ENCODE data around the gene APMAP.
"Not testable (repeated sequence)": the region's sequence is repeated elsewhere in the genome, so short reads cannot be mapped to it uniquely, and the experiment has no call there.

APMAP gene

GRCh38 chr20:24933266-24933908 is 59.2 kb downstream of the APMAP start:
- no peak for DNase-seq (ENCODE audit: low read depth, low spot score)

GRCh38 chr20:24931893-24932292 is 60.7 kb downstream of the APMAP start:
- DNase-seq (ENCODE audit: low read depth, low spot score), result not testable (repeated sequence)

DNA sequence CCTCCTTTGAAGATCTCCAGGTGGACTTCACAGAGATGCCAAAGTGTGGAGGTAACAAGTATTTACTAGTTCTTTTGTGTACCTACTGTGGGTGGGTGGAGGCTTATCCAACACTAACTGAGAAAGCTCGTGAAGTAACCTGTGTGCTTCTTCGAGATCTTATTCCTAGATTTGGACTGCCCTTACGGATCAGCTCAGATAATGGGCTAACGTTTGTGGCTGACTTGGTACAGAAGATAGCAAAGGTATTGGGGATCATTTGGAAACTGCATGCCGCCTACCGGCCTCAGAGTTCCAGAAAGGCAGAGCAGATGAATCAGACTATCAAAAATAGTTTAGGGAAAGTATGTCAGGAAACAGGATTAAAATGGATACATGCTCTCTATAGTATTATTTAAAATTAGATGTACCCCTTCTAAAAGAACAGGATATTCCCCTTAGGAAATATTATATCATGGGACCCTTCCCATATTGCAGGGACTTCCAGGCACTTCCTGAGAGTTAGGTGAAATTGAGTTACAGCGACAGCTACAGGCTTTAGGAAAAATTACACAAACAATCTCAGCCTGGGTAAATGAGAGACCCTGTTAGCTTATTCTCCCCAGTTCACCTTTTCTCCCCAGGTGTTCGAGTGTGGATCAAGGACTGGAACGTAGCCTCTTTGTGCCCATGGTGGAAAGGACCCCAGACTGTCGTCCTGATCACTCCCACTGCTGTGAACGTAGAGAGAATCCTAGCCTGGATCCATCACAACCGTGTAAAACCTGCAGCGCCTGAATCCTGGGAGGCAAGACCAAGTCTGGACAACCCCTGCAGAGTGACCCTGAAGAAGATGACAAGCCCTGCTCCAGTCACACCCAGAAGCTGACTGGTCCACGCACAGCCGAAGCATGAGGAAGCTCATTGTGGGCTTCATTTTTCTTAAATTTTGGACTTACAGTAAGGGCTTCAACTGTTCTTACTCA is 61.5 kb downstream of the APMAP start:
- not testable (repeated sequence) for DNase-seq (ENCODE audit: low read depth, low spot score)

GRCh38 chr20:24929867-24930723 is 62.5 kb downstream of the APMAP start:
- DNase-seq (ENCODE audit: low read depth, low spot score), result not testable (repeated sequence)

DNA sequence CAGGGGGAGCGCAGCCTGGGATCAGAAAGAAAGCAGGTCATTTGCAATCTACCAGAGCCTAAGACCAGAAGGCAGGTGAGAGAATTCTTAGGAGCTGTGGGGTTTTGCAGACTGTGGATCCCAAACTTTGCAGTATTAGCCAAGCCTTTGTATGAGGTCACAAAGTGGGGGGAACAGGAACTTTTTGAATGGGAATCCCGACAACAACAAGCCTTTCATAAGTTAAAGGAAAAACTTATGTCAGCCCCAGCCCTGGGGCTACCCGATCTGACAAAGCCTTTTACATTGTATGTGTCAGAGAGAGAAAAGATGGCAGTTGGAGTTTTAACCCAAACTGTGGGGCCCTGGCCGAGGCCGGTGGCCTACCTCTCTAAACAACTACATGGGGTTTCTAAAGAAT is 63.3 kb downstream of the APMAP start:
- DNase-seq (ENCODE audit: low read depth, low spot score), result not testable (repeated sequence)

GRCh38 chr20:24920706-24921105 is 71.8 kb downstream of the APMAP start:
- not testable (repeated sequence) for DNase-seq (ENCODE audit: low read depth, low spot score)

- not testable (repeated sequence) for DNase-seq (ENCODE audit: low read depth, low spot score)
Observed at GRCh38 chr20:24919665-24920064, 72.9 kb downstream of the APMAP start.

- no peak for DNase-seq (ENCODE audit: low read depth, low spot score)
Observed at GRCh38 chr20:24918579-24919566, 73.7 kb downstream of the APMAP start.

GRCh38 chr20:24917797-24918578 is 74.6 kb downstream of the APMAP start:
- DNase-seq (ENCODE audit: low read depth, low spot score), result peak; percentile 90

- DNase-seq (ENCODE audit: low read depth, low spot score), result no peak
Observed at GRCh38 chr20:24917056-24917455, 75.5 kb downstream of the APMAP start.

DNA sequence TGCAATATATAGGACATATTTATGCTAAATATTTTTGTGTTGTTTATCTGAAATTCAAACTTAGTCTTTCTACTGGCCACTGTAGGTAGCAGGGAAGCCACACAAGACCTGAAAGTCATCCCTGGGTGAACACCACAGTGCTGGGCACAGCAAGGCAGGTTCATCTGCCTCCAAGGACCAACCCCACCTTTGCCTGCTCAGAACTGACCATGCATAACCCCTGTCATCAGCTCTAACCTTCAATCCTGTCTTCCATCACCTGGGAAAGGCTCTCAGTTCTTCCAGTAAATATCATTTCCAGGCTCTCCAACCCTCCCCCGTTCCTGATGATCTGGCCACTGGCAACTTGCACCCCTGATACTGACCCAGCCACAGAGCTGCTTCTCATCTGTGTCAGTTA is 76.1 kb downstream of the APMAP start:
- DNase-seq (ENCODE audit: low read depth, low spot score), result no peak

DNA sequence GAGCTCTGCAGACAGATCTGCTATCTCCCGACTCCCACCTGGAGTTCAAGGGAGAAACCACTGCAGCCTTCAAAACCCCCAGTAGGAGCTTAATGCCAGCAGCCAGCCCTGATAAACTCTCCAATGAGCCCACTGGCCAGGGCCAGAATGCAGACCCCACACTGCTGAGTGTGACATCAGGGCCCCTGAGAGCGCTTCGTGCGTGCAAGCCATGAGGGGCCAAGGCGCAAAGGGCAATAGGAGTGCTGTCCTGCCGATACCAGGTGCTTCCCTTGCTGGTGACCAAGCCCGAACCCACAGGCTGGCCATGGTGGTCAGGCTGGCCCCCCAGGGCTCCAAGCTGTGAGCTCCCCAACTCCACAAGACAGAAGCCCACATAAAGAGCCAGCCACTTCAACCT is 76.7 kb downstream of the APMAP start:
- DNase-seq (ENCODE audit: low read depth, low spot score), result no peak

DNA sequence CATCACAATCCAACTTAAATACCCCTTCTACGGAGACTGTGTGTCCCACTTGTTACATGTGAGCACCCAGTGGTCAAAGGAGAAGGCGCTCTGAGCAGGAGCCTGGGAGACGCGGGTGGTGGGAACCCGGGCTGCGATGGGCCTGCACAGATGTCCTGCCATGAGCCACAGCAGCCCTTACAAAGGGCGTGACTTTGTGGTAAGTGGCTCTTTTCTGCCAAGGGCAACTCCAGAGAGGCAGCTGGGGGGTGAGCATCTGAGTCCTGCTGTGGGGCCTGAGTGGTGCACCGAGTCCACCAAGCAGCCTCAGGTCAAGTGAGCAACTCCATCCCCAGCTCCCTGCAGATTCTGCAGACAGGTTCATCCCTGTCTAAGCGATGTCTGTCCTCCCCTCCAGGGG is 77.1 kb downstream of the APMAP start:
- no peak for DNase-seq (ENCODE audit: low read depth, low spot score)

DNA sequence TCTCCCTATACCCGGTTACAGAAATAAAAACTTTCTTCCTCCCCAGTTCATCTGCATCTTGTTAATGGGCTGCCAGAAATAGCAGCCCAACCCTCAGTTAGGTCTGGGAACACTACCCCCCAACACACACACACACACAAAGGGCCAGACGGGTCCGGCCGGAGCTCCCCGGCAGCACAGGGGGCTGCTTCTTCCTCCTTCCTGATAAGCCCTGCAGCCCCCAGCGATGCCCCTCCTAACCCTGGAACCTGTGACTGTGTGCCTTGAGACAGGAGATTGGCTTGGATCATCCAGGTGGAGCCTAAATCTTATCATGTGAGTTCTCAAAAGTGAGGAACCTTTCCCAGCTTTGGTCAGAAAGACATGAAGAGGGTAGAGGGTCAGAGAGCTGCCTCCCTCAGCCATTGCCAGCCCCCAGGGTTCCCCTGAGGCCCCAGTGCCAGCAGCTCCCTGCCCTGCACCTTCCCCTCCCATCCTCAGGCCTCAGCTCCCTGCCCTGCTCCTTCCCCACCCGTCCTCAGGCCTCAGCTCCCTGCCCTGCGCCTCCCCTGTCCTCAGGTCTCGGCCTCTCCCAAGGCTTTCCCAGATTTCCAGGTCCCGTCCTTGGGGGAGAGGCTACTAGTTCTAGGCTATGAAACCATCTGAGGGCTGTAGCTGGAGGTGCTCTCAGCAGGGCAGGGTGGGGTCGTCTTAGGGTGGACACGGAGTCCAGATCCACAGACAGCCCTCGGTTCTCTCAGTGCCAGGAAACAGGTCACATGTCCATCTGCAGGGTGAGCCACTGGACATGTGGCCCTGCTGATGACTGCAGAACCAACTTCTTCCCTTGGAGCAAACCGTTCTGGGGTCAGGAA is 77.9 kb downstream of the APMAP start:
- DNase-seq (ENCODE audit: low read depth, low spot score), result no peak

DNA sequence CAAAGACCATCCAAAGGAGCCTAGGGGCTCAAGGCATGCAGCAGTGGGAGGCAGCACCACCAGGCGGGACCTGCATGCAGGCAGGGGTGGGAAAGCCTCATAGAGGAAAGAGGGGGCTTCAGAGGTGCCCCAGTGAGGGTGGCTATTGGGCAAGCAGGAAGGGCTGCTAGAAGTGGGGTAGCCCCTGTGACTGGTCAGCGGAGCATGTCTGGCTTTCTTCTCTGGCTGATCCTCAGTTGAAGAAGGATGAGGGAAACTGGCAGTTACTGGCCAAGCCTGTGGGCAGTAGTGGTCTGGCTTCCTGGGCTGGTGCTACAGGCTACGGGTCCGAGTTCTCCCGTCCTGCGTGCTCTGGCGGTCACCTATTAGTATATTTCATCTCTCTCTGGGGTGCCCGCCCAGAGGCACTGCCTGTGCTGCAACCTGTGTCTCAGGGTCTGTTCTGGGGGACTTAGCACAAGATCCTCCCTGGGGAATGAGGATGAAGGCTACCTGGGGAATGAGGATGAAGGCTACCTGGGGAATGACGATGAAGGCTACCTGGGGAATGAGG is 79.4 kb downstream of the APMAP start:
- no peak for DNase-seq (ENCODE audit: low read depth, low spot score)

Data from astrocyte of the hippocampus (primary cell).